T1000 (cell line): ENCODE data around the gene LTA4H.
"Not testable (repeated sequence)": the region's sequence is repeated elsewhere in the genome, so short reads cannot be mapped to it uniquely, and the experiment has no call there.

Experiments used
- DNase-seq: peaks from one replicate; lab custom pipeline; 2025; ENCODE audit warnings: mixed read lengths; lab: John Stamatoyannopoulos, UW

The LTA4H gene

DNA sequence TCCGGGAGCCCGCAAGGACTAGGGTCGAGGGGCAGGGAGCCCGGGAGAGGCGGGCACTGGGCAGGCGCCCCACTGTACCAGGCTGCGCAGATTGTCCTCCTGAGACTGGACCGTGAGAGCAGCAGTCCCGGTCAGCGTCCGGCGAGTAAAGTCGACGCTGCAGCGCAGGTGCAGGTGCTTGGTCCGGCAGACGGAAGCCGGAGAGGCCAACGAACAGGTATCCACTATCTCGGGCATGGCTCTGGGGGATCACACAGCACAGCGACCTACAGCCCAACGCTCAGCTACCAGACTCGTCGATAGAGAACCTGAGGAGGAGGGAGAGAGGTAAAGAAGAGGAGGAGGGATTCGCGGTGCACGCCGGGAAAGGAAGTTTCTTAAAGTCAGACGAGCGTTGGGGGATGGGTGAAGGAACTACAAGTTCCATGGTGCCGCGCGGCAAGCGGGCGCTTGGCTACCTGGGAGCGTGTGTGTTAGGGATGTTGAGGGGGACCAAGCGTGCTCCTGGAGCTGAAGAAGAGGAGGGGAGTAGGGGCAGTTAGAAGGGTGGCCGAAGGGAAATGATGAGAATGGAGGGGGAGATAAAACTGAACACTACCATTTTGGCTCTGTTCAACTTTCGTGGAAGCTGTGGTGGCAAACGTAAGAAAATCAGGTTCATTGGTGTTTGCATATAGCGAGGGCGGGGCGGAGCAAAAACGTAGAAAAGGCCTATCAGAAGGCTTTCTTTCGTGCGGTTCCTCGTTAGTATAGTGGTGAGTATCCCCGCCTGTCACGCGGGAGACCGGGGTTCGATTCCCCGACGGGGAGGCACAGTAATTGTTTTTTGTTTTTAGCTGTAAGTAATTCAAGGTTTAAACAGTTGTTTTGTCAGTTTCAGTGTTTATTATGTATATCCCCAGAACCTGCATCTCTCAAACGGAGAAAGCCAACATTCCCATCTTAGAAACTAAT is at the start of gene LTA4H:
TSS of gene LTA4H (minus strand) at position 305 of the 954 bp plus-strand sequence. CDS start at position 237, 68 bp downstream.
- peak; percentile 91 for DNase-seq

DNA sequence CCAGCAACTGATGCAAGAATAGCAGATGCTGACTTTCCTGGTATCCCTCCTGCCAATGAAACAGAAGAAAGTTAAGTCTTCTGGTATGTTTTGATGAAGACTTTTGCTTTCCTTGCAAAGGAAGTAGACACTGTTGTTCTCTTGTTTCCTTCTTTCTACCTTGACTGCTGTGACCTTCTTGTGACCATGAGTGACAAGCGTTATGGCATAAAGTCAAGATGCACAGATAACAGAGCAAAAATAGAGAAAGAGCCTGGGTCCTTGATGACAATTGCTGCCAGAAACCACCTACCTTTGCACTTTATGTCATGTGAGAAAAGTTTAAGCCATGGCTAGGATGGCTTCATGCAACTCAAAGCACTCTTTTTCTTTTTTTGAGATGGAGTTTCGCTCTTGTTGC is 49.2 kb upstream of the LTA4H start:
- DNase-seq: no peak

GRCh38 chr12:96083020-96083719 is 47.8 kb upstream of the LTA4H start:
- no peak for DNase-seq

DNA sequence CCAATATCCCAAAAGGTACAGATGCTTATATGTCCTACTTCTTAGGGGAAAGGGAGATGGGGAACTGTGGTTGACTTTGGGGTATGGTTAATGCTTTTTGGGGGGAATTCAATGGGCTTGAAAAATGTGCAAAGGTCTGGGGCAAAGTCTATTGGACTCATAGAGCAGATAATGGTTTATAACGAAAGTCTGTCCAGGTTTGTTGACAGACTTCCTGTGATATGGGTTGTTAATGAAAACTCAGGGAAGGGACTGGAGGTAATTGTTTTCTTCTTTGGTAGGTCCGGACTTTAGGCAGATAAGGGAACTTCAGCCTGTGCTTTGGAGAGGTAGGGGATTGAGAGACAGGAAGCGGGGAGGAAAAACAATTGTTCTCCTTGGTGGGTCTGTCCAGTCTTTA is 46.2 kb upstream of the LTA4H start:
- no peak for DNase-seq

GRCh38 chr12:96078231-96079135 is 43.1 kb upstream of the LTA4H start:
- DNase-seq: no peak

- DNase-seq: no peak
These were observed 41.7 kb upstream of the LTA4H start for GRCh38 chr12:96077081-96077480.

GRCh38 chr12:96075560-96075959 is 40.2 kb upstream of the LTA4H start:
- no peak for DNase-seq

DNA sequence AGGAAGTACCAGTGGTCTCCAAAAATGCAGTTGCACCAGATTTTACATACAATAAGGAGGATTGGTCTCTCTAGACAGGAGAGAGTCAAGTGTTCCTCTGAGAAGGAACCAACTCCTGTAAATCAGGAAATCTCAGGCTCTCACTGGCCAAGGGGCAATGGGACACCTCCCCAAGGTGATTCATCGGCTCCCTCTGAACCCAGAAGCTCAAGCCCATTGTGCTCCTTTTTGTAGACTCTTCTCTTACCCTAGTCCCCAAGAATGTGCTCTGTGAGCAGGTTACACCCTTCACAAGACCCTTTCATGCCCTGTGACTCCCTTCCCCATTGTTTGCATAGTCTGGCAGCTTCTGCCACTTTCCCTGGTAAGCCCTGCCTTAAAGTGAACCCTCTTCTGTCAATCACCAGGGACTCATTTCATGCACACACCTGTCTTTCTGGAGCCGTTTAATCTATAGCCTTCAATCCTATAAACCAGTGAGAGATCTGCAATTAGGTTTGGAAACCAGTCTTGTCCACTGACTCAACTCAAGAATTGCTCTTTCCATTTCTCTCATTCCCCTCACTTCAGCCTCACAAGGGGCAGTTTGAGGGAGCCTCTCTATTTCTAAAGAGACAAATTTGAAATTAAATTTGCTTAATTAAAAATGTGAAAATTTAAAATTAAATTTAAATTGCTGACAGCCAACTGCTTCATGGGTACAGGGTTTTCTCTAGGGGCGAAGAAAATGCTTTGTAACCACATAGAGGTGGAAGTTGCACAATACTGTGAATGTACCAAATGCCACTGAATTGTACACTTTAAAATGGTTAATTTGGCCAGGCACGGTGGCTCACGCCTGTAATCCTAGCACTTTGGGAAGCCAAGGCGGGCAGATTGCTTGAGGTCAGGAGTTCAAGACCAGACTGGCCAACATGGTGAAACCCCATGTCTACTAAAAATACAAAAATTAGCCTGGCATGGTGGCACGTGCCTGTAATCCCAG is 38.3 kb upstream of the LTA4H start:
- no peak for DNase-seq

GRCh38 chr12:96070670-96071279 is 35.4 kb upstream of the LTA4H start:
- DNase-seq: no peak

- DNase-seq: no peak
These were observed 34.3 kb upstream of the LTA4H start for GRCh38 chr12:96069511-96070231.

GRCh38 chr12:96068636-96069035 is 33.2 kb upstream of the LTA4H start:
- DNase-seq: no peak

DNA sequence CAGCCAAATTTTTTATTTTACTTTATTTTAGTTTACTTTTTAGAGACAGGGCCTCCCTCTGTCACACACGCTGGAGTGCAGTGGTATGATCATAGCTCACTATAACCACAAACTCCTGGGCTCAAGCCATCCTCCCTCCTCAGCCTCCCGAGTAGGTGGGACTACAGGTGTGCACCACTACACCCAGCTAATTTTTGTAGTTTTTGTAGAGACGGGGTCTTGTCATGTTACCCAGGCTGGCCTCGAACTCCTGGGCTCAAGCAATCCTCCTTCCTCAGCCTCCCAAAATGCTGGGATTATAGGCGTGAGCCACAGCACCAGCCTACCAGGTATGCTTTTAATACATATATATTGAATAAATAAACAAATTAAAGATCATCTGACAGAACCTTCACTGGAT is 32.7 kb upstream of the LTA4H start:
- DNase-seq: no peak

GRCh38 chr12:96065776-96066175 is 30.4 kb upstream of the LTA4H start:
- not testable (repeated sequence) for DNase-seq

DNA sequence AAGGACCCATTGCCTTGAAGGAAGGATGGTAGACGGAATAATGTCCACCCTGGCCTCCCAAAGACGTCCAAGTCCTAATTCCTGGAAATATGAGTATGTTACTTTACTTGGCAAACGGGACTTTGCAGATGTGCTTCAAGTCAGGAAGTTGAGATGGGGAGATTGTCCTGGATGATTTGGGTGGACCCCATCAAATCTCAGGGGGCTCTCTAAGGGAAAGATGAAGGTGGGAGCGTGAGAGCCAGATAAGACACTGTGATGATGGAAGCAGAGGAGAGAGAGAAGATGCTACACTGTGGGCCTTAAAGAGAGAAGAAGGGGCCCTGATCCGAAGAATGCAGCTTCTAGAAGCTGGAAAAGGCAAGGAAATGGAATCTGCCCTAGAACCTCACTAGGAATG is 29.6 kb upstream of the LTA4H start:
- DNase-seq: no peak

- no peak for DNase-seq
These were observed 28.9 kb upstream of the LTA4H start for GRCh38 chr12:96064271-96064670.

- no peak for DNase-seq
These were observed 27.7 kb upstream of the LTA4H start for GRCh38 chr12:96063046-96063445.

DNA sequence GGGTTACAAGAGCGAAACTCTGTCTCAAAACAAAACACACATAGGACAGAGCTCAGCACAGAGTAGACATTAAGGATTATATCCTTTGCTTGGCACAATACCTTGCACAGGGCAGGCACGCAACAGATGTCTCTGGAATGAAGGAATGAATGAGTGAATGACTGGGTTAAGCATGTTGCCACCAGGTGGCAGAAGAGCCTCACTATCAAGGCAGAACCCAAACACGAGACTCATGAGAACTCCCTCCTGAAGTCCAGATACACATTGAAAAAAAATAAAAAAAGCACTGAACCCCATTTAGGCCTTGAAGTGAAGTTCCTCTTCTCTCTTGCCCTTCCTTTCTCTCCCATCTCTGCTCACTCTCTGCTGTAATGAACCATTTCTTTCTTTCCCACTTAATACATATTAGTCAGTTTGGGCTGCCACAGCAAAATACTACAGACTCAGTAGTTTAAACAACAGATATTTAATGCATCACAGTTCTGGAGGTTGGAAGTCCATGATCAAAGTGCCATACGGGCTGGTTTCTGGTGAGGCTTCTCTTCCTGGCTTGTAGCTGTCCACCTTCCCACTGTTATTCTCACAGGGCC is 26.6 kb upstream of the LTA4H start:
- peak; percentile 34 for DNase-seq

- DNase-seq: no peak
These were observed 25.9 kb upstream of the LTA4H start for GRCh38 chr12:96061323-96061722.

DNA sequence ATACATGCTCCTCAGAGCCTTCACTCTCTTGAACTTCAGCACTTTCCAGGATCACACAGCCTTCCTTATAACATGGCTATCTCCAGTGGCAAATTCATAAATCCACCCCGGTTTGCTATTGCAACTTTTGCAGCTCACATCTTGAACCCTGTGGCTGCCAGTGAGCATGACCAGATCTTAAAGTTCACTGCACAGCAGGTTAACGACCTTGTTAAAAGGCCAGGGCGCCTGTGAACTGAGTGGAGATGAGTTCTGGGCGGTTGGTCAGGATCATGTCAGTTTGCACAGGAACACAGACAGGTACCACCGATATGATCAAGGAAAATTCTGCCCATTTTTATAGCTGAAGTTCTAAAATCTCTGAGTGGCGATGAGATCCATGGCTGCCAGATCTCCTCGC is 24.7 kb upstream of the LTA4H start:
- DNase-seq: no peak
